ENCODE results near the gene IRX6. TPM values are rescaled to one million over a fixed set of nuclear protein-coding genes. Genes with fewer than 3 reads are reported as not detected.

The IRX6 gene
- total RNA-seq, 1 experiment from 2014 or later: not detected

- no peak overlapping the region for H4K91ac ChIP-seq (ENCODE audit: insufficient read length, low read depth, low read length)
- H2BK120ac ChIP-seq (ENCODE audit: low read depth, low read length, poor library complexity, severe bottlenecking): no peak overlapping the region
- no peak overlapping the region for H3T11ph ChIP-seq (ENCODE audit: low read length)
- Mint-ChIP-seq H3K27ac (peak overlapping the region in 2 of 3 experiments; percentile 14 to 22; a peak in 2 of 7 replicates), H3K27me3 (ENCODE audit: low read depth) (peaks cover 2% of the 10 kb centered on the region), H3K4me3 (no peak overlapping the region), H3K9me3 (peaks cover 10 to 13% of the 10 kb centered on the region in 2 experiments), H3K36me3 (ENCODE audit: insufficient read depth in 1 of 3, low read depth in 3 of 3) (peaks cover 0 to 15% (median 3%) of the 10 kb centered on the region in 3 experiments; a peak in 5 of 7 replicates), H3K4me1 (peaks cover 23 to 33% of the 10 kb centered on the region in 2 experiments)
- H3K4ac ChIP-seq (ENCODE audit: low read depth, low read length): no peak overlapping the region
- no peak overlapping the region for H3K9ac ChIP-seq (ENCODE audit: extremely low read depth, insufficient read length, low read length)
- no peak overlapping the region for H2BK20ac ChIP-seq (ENCODE audit: low read depth, low read length, poor library complexity, severe bottlenecking)
- DNase-seq: no peak
- WGBS (ENCODE audit: extremely low coverage, insufficient read length, low lambda C conversion rate): no CpG with 5 or more reads among the region's 6 CpGs
- H4K20me1 ChIP-seq (ENCODE audit: control insufficient read depth, insufficient read depth, insufficient read length): no peaks in the 10 kb centered on the region
- H3K9me3 ChIP-seq (ENCODE audit: control insufficient read depth, low read depth, low read length): no peaks in the 10 kb centered on the region
- no peak overlapping the region for H2AFZ ChIP-seq (ENCODE audit: low read length)
- H3K79me2 ChIP-seq (ENCODE audit: insufficient read depth, low read length): no peaks in the 10 kb centered on the region
- no peaks in the 10 kb centered on the region for H3K23me2 ChIP-seq (ENCODE audit: insufficient read length, low read depth, low read length, poor library complexity, severe bottlenecking)
- no peak overlapping the region for H3K27ac ChIP-seq (ENCODE audit: insufficient read length, low read depth, low read length)
- H2BK5ac ChIP-seq (ENCODE audit: insufficient read length, low read length): no peak overlapping the region
- H3K18ac ChIP-seq (ENCODE audit: insufficient read length, low read depth, low read length): no peak overlapping the region
- no peak overlapping the region for H2BK12ac ChIP-seq (ENCODE audit: insufficient read length, low read depth, low read length)
- no peak overlapping the region for H4K5ac ChIP-seq (ENCODE audit: insufficient read length, low read depth, low read length)
- H3K27me3 ChIP-seq (ENCODE audit: insufficient read depth, low read length): no peaks in the 10 kb centered on the region
- no peaks in the 10 kb centered on the region for H3K79me1 ChIP-seq (ENCODE audit: insufficient read depth, low read depth, low read length, poor library complexity, severe bottlenecking)
- H2AK5ac ChIP-seq (ENCODE audit: insufficient read length, low read length): no peak overlapping the region
- H3K4me1 ChIP-seq (ENCODE audit: insufficient read depth, low read length): peaks cover 6% of the 10 kb centered on the region; the same call in 1 of the 2 replicates
- no peak overlapping the region for H2BK15ac ChIP-seq (ENCODE audit: low read depth, low read length)
- H3K56ac ChIP-seq (ENCODE audit: insufficient read length, low read depth, low read length): no peak overlapping the region
- no peak for TF ChIP-seq CTCF (conservative IDR thresholded peaks at IDR 0.05)
- H4K8ac ChIP-seq (replicated peaks; ENCODE audit: insufficient read length, low read depth, low read length): no peak overlapping the region
- H3K14ac ChIP-seq (ENCODE audit: insufficient read depth, low read length): no peak overlapping the region
- H3K23ac ChIP-seq (ENCODE audit: insufficient read length, low read depth, low read length): no peak overlapping the region
- peak overlapping the region; percentile 6 for H3K4me2 ChIP-seq (ENCODE audit: insufficient read depth, insufficient read length, low read length)
Measured at GRCh38 chr16:55291847-55292246, 32.2 kb upstream of the IRX6 start.
